C4-2B (cell line): ENCODE measurements around the gene CATSPERB.

ENCODE experiments used
- CTCF ChIP-seq: fragments of 450-650 bp; conservative IDR thresholded peaks from 2 replicates; pipeline ENCODE4 v1.5.1; 2017; ENCODE audit warnings: mild to moderate bottlenecking
- ZFX ChIP-seq: fragments of 450-650 bp; IDR thresholded peaks from 2 replicates; pipeline ENCODE4 v1.6.1; 2017

DNA sequence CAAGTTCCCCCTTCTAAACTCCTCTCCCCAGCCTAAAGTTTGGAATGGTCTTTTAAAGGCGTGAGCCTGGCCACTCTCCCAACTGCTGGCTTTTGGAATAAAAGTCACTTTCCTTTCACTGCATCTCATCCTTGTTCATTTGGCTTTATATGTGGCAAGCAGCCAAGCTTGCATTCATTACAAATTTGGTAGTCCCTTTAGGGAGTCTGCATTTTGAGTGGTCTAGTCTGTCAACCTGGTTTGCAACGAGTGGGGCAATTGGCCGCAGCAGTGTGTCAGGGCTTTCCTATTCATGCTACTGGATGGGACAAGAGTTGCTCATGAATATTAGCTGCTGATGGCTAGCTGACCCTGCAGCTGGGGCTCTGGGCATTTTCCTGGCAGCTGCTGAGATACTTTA is 57.0 kb downstream of the CATSPERB start:
- TF ChIP-seq CTCF, result no peak
- no peak for TF ChIP-seq ZFX
